HFFc6 (cell line): ENCODE data around the gene COA8. TPM values are rescaled to one million over a fixed set of nuclear protein-coding genes. Genes with fewer than 3 reads are reported as not detected.

Experiments
- DNase-seq: peaks from one replicate; pipeline ENCODE4 v3.0.0-alpha.2; 2018
- H3K27ac Mint-ChIP-seq: 2 replicates; pipeline ENCODE4 v1.8.0; 2020; ENCODE audit warnings: mild to moderate bottlenecking, mixed read lengths
- H3K27me3 Mint-ChIP-seq: 2 replicates; pipeline ENCODE4 v1.8.0; 2021; ENCODE audit warnings: mild to moderate bottlenecking, moderate library complexity, mixed read lengths; ENCODE audit not compliant: insufficient read depth
- H3K36me3 Mint-ChIP-seq: 2 replicates; pipeline ENCODE4 v1.8.0; 2021; ENCODE audit warnings: low read depth, mixed read lengths
- H3K4me1 Mint-ChIP-seq: 2 replicates; pipeline ENCODE4 v1.8.0; 2020; ENCODE audit warnings: low read depth, mixed read lengths
- H3K4me3 Mint-ChIP-seq: 2 replicates; pipeline ENCODE4 v1.8.0; 2020; ENCODE audit warnings: mild to moderate bottlenecking, moderate library complexity, mixed read lengths
- H3K9me3 Mint-ChIP-seq: 2 replicates; pipeline ENCODE4 v1.8.0; 2020; ENCODE audit warnings: mild to moderate bottlenecking, mixed read lengths
- CTCF ChIP-seq: fragments of 200-600 bp; sonication (generic); IDR thresholded peaks from 2 replicates; pipeline ENCODE4 v1.5.0; 2021; ENCODE audit warnings: antibody characterized with exemption, mild to moderate bottlenecking
- total RNA-seq, 6 experiments: library from RNA; stranded (reverse); fragmentation: NEBNext Ultra II Directional; extraction: Animal tissue kit (Norgen Biotek cat#: 25700); gene quantifications; 2 replicates in 1 of 6; 3 replicates in 5 of 6; pipeline ENCODE4 v1.2.3, GENCODE V29; 2021

Gene COA8
- total RNA-seq, 6 experiments from 2014 or later: 38.7 to 54.8 (median 46.9) TPM

DNA sequence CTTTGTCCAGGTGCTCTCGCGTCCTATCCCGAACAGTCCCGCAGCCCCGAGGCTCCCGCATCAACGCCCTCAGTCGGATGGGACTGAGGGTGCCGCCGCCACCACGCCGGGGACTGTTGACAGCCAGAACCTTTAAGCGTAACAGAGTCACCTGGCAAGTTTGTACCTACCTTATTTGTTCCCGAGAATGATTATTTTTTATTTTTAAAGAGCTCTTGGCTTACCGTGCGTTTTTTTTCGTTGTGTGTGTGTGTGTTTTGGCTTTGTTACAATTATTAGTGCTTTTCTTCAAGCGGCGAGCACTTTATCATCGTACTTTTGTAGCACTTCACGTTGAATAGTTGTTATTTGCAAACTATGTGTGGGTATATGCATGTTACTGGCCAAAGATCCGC lies 463 bp downstream of the COA8 start:
- peaks cover 44% of the 10 kb centered on the region for H3K4me1 Mint-ChIP-seq
- peak overlapping the region; percentile 79 for H3K27ac Mint-ChIP-seq
- peaks cover 3% of the 10 kb centered on the region; the same call in 1 of the 2 replicates for H3K27me3 Mint-ChIP-seq
- peaks cover 23% of the 10 kb centered on the region for H3K36me3 Mint-ChIP-seq
- DNase-seq: no peak
- TF ChIP-seq CTCF: no peak
- H3K9me3 Mint-ChIP-seq: no peaks in the 10 kb centered on the region; the same call in 1 of the 2 replicates
- H3K4me3 Mint-ChIP-seq: peak overlapping the region; percentile 97

DNA sequence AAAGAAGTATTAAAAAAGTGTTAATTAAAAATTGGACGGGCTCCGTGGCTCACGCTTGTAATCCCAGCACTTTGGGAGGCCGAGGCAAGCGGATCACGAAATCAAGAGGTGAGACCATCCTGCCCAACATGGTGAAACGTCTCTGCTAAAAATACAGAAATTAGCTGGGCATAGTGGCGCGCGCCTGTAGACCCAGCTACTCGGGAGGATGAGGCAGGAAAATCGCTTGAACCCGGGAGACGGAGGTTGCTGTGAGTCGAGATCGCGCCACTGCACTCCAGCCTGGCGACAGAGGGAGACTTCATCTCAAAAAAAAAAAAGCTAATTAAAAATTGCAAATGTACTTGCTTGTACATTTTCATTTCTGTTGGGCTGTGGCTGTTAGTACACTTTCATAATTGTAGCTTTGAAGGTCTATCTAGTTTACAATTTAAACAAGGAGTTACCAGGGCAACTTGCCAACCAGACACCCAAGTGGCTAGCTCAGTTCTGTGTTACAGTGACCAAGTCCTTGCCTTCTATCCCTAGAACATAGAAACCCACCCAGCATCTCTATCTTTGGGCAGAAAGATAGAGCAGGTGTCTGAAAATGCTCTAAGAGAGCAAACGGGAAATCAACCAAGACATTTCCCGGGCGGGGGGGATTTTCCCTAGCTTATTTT lies 1.2 kb downstream of the COA8 start:
- Mint-ChIP-seq H3K4me1 (peaks cover 39% of the 10 kb centered on the region), H3K36me3 (peaks cover 18% of the 10 kb centered on the region), H3K27ac (peak overlapping the region; percentile 79; the same call in 1 of the 2 replicates), H3K9me3 (no peaks in the 10 kb centered on the region; the same call in 1 of the 2 replicates), H3K27me3 (peaks cover 3% of the 10 kb centered on the region; the same call in 1 of the 2 replicates), H3K4me3 (peak overlapping the region; percentile 97)
- no peak for DNase-seq
- TF ChIP-seq CTCF: no peak

DNA sequence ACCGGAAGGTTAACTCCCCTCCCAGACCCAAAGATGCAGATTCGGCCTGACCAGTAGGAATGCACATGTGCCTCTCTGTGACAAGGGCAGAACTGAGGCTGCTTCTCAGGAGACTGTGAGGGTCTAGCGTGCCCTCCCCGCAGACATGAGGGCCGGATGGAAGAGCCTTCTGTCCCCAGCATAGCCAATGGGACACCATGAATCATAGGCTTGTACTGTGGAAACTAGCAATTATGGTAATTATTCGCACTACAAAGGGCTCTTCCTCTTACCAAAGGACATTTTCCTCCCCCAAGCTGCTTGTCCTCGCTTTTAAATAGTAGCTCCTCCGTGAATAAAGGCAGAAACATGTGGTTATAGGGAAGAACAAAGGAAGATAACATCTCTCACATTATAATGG lies 6.2 kb downstream of the COA8 start:
- no peak for TF ChIP-seq CTCF
- Mint-ChIP-seq H3K9me3 (no peaks in the 10 kb centered on the region), H3K27me3 (no peaks in the 10 kb centered on the region), H3K4me1 (peaks cover 15% of the 10 kb centered on the region), H3K27ac (no peak overlapping the region; the same call in 1 of the 2 replicates), H3K4me3 (no peak overlapping the region), H3K36me3 (no peaks in the 10 kb centered on the region)
- no peak for DNase-seq

DNA sequence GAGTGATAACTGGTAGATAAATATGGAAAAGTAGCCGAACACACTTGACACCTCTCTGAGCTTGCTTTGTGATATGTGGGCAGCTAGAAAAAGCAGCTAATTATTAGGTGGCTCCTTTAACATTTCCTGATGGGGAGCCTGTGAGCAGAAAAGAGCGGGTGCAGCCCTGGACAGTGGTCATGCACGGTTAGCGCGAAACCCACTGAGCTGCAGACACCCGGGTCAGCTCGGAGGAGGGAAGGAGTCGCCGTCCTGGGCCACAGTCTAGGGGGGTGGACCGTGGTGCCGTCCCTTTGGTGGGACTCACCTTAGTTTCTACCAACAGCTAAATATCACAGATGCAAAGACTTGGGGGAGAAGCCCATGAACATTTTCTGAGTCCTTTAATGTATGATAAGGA lies 6.6 kb downstream of the COA8 start:
- DNase-seq: no peak
- Mint-ChIP-seq H3K9me3 (no peaks in the 10 kb centered on the region), H3K4me1 (peaks cover 11% of the 10 kb centered on the region; the same call in 1 of the 2 replicates), H3K36me3 (peaks cover 4% of the 10 kb centered on the region), H3K27ac (no peak overlapping the region; the same call in 1 of the 2 replicates), H3K27me3 (no peaks in the 10 kb centered on the region), H3K4me3 (no peak overlapping the region)
- TF ChIP-seq CTCF: no peak

- peaks cover 18% of the 10 kb centered on the region for H3K36me3 Mint-ChIP-seq
- peaks cover 30% of the 10 kb centered on the region for H3K4me1 Mint-ChIP-seq
- no peaks in the 10 kb centered on the region; the same call in 1 of the 2 replicates for H3K27me3 Mint-ChIP-seq
- no peak for TF ChIP-seq CTCF
- H3K27ac Mint-ChIP-seq: no peak overlapping the region; the same call in 1 of the 2 replicates
- H3K9me3 Mint-ChIP-seq: no peaks in the 10 kb centered on the region
- DNase-seq: no peak
- no peak overlapping the region for H3K4me3 Mint-ChIP-seq
These were observed 11.3 kb downstream of the COA8 start for GRCh38 chr14:103574104-103574503.
